HepG2 (cell line): ENCODE data around the gene TSC22D1. TPM values are rescaled to one million over a fixed set of nuclear protein-coding genes. Genes with fewer than 3 reads are reported as not detected.

Experiments used
- AHDC1 ChIP-seq: sonication (generic); formaldehyde crosslinking; IDR thresholded peaks from 2 replicates; pipeline ENCODE4 v1.5.1; 2020; ENCODE audit warnings: mild to moderate bottlenecking, missing genetic modification reagents, borderline replicate concordance
- CSRNP1 ChIP-seq: sonication (generic); formaldehyde crosslinking; IDR thresholded peaks from 2 replicates; pipeline ENCODE4 v1.8.1; 2023; ENCODE audit warnings: mild to moderate bottlenecking, missing genetic modification reagents
- CSRNP2 ChIP-seq: sonication (generic); formaldehyde crosslinking; conservative IDR thresholded peaks from 2 replicates; pipeline ENCODE4 v1.8.0; 2022; ENCODE audit warnings: low read depth, missing genetic modification reagents
- HNF4A ChIP-seq: sonication (generic); formaldehyde crosslinking; IDR thresholded peaks from 2 replicates; pipeline ENCODE4 v1.4.0; 2020; ENCODE audit warnings: missing genetic modification reagents
- SIN3A ChIP-seq: IDR thresholded peaks from 2 replicates; pipeline ENCODE4 v1.6.1; 2011; ENCODE audit warnings: low read depth, mild to moderate bottlenecking, control low read depth, low read length, borderline replicate concordance
- ZBTB37 ChIP-seq: sonication (generic); formaldehyde crosslinking; IDR thresholded peaks from 2 replicates; pipeline ENCODE4 v1.4.0; 2020; ENCODE audit warnings: mild to moderate bottlenecking, missing genetic modification reagents
- ZBTB44 ChIP-seq: sonication (generic); formaldehyde crosslinking; IDR thresholded peaks from 2 replicates; pipeline ENCODE4 v1.4.0; 2020; ENCODE audit warnings: missing genetic modification reagents
- ZNF282 ChIP-seq: fragments of 450-650 bp; IDR thresholded peaks from 2 replicates; pipeline ENCODE4 v1.6.1; 2018; ENCODE audit not compliant: partially characterized antibody
- ZNF44 ChIP-seq: sonication (generic); formaldehyde crosslinking; IDR thresholded peaks from 2 replicates; pipeline ENCODE4 v1.5.1; 2020; ENCODE audit warnings: mild to moderate bottlenecking, missing genetic modification reagents
- ZNF556 ChIP-seq: sonication (generic); formaldehyde crosslinking; IDR thresholded peaks from 2 replicates; pipeline ENCODE4 v1.4.0; 2020; ENCODE audit warnings: mild to moderate bottlenecking, missing genetic modification reagents, borderline replicate concordance
- ZNF724P ChIP-seq: sonication (generic); formaldehyde crosslinking; IDR thresholded peaks from 2 replicates; pipeline ENCODE4 v1.8.0; 2022; ENCODE audit warnings: missing genetic modification reagents, borderline replicate concordance
- ZNF792 ChIP-seq: IDR thresholded peaks from 2 replicates; pipeline ENCODE4 v1.6.1; 2016
- polyA plus RNA-seq, 8 experiments: library from polyadenylated mRNA; depleted of rRNA in 3 of 8; stranded (reverse) in 7 of 8; unstranded in 1 of 8; fragments of >200 nt; fragmentation: Illumina TruSeq in 4 of 8; extraction: Trizol in 4 of 8; gene quantifications; 2 replicates each; pipeline versions ENCODE4 v1.2.1 to v1.2.3, GENCODE V29; 2011 to 2016; ENCODE audit warnings: low read depth in 4 of 8, missing spikeins in 1 of 8, mixed read lengths in 1 of 8; ENCODE audit not compliant: insufficient read depth in 1 of 8
- total RNA-seq, 5 experiments: library from RNA; depleted of rRNA; stranded (reverse); fragments of >200 nt; fragmentation: Illumina TruSeq; extraction: Trizol; gene quantifications; 2 replicates each; pipeline ENCODE4 v1.2.3, GENCODE V29; 2016; ENCODE audit warnings: low read depth in 1 of 5

The TSC22D1 gene
- total and polyA plus RNA-seq, 2 of the 13 experiments (the other 11 are each of a cell fraction or from before 2014, with no cell fraction given), result 18.4 to 35.7 TPM

GRCh38 chr13:44404261-44405132, 171.6 kb downstream of the TSC22D1 start (continued):
- TF ChIP-seq CSRNP1 (CRISPR knock-in tag), result no peak
- no peak; the same call in 1 of the 2 replicates for TF ChIP-seq ZNF556
- TF ChIP-seq CSRNP2 (CRISPR knock-in tag), result no peak
- TF ChIP-seq ZNF792, result peak; percentile 76; the same call in 1 of the 2 replicates
- TF ChIP-seq SIN3A, result 0 out of 2 replicates have a peak, but pooled peaks have one; percentile 18
- TF ChIP-seq AHDC1, result peak; percentile 62; the same call in 1 of the 2 replicates
- no peak for TF ChIP-seq ZNF282
- peak; percentile 91 for TF ChIP-seq ZBTB37
- TF ChIP-seq ZBTB44 (CRISPR knock-in tag), result no peak
- peak; percentile 98 for TF ChIP-seq HNF4A (CRISPR knock-in tag)
- no peak for TF ChIP-seq ZNF44 (CRISPR knock-in tag)
- TF ChIP-seq ZNF724P (CRISPR knock-in tag), result peak; percentile 66; the same call in 1 of the 2 replicates
